Progenitor cell of endocrine pancreas (in vitro differentiated cells): Measurements from ENCODE around the gene KRTAP22-1. TPM values are rescaled to one million over a fixed set of nuclear protein-coding genes. Genes with fewer than 3 reads are reported as not detected.

ENCODE experiments used
- DNase-seq: peaks from one replicate; pipeline ENCODE4 v3.0.0; 2021; ENCODE audit warnings: low spot score; ENCODE audit not compliant: unreplicated experiment
- H3K27ac Mint-ChIP-seq: 2 replicates; pipeline ENCODE4 v1.8.0; 2021; ENCODE audit warnings: mild to moderate bottlenecking, moderate library complexity, mixed read lengths
- H3K27me3 Mint-ChIP-seq: 2 replicates; pipeline ENCODE4 v1.8.0; 2021; ENCODE audit warnings: mixed read lengths
- H3K36me3 Mint-ChIP-seq: 2 replicates; pipeline ENCODE4 v1.8.0; 2022; ENCODE audit warnings: mixed read lengths; ENCODE audit not compliant: insufficient read depth
- H3K4me1 Mint-ChIP-seq: 2 replicates; pipeline ENCODE4 v1.8.0; 2021; ENCODE audit warnings: low read depth, mixed read lengths
- H3K4me3 Mint-ChIP-seq: 2 replicates; pipeline ENCODE4 v1.8.0; 2021; ENCODE audit warnings: low read depth, mild to moderate bottlenecking, moderate library complexity, mixed read lengths
- H3K9me3 Mint-ChIP-seq: 2 replicates; pipeline ENCODE4 v1.8.0; 2021; ENCODE audit warnings: low read depth, mixed read lengths
- long read RNA-seq: library from polyadenylated mRNA; unstranded; transcript quantifications from one replicate; pipeline ENCODE4 v2.0.0, GENCODE V29; 2020
- total RNA-seq: library from RNA; stranded (reverse); gene quantifications from 2 replicates; pipeline ENCODE4 v1.2.1, GENCODE V29; 2021
- TF ChIP-seq, protein P1 (sequence below): fragments of 200-600 bp; sonication (generic); IDR thresholded peaks from one replicate; pipeline ENCODE4 v1.5.0; 2021; ENCODE audit warnings: antibody characterized with exemption, mild to moderate bottlenecking; ENCODE audit not compliant: unreplicated experiment

Gene KRTAP22-1
- not detected in 2 replicates for total RNA-seq
- long read RNA-seq: 0 reads

DNA sequence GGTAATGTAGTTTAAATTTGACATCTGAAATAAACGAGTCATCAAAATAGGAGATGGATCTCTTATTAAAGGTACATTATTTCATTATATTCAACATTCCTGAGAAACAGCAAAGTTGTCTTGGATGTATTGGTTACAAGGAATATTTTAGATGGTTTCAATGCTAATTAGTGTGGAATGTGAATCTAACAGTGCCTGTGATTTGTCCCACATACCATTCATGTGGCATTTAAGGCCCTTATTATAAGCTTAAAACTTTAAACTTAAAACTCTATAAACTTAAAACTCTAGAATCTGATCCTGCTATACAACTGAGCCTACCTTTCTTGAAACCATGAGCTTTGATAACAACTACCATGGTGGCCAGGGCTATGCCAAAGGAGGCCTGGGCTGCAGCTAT, at the start of gene KRTAP22-1:
KRTAP22-1 (plus strand) TSS at position 301 of the 400 bp plus-strand sequence.
- Mint-ChIP-seq H3K9me3 (peaks cover 22% of the 10 kb centered on the region), H3K4me3 (no peak within 1 kb of the TSS), H3K27me3 (no peaks in the 10 kb centered on the region), H3K36me3 (peaks cover 2% of the 10 kb centered on the region), H3K27ac (no peak within 1 kb of the TSS), H3K4me1 (no peaks in the 10 kb centered on the region)
- TF ChIP-seq, protein P1, sequence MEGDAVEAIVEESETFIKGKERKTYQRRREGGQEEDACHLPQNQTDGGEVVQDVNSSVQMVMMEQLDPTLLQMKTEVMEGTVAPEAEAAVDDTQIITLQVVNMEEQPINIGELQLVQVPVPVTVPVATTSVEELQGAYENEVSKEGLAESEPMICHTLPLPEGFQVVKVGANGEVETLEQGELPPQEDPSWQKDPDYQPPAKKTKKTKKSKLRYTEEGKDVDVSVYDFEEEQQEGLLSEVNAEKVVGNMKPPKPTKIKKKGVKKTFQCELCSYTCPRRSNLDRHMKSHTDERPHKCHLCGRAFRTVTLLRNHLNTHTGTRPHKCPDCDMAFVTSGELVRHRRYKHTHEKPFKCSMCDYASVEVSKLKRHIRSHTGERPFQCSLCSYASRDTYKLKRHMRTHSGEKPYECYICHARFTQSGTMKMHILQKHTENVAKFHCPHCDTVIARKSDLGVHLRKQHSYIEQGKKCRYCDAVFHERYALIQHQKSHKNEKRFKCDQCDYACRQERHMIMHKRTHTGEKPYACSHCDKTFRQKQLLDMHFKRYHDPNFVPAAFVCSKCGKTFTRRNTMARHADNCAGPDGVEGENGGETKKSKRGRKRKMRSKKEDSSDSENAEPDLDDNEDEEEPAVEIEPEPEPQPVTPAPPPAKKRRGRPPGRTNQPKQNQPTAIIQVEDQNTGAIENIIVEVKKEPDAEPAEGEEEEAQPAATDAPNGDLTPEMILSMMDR: no peak
- DNase-seq: no peak

DNA sequence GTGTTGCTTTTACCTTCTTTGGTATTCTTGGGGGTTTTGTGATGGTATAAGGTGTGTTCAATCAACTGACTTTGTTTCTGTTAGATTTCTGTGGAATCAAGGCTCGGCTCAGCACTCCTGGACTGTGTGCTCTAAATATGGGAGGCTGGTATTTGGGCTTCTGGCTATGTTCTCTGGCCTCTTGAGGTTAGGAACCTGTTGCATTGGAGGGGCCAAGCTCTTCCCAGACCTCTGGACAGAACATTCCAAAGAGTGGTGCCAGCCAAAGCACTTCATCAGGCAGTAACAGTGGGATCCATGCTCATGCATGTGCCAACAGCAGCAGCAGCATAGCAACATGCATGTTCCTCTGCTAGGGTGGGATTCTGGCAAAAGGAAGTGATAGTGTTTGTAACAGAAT, 48.1 kb upstream of the KRTAP22-1 start:
- Mint-ChIP-seq H3K9me3 (peaks cover 34% of the 10 kb centered on the region), H3K36me3 (no peaks in the 10 kb centered on the region), H3K27ac (no peak overlapping the region), H3K27me3 (no peaks in the 10 kb centered on the region), H3K4me3 (no peak overlapping the region), H3K4me1 (no peaks in the 10 kb centered on the region)
- DNase-seq: no peak
- TF ChIP-seq, protein P1: no peak

DNA sequence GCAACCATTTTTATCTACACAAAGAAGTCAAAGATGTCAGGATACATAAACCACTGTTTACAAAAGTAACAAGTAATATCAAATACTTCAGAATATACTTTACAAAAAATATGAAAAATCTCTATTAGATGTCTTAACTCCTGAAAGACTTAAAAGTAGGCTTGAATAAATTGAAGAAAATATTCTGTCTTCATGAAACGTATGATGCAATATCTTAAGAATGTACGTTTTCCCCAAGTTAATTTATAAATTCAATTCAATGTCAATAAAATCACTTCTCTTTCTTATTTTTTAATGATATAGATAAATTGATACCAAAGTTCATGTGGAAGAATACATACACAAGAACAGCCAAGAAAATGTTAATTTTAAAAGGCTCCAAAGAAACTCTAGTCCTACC, 45.8 kb upstream of the KRTAP22-1 start:
- H3K4me3 Mint-ChIP-seq: no peak overlapping the region
- H3K36me3 Mint-ChIP-seq: no peaks in the 10 kb centered on the region
- H3K27ac Mint-ChIP-seq: no peak overlapping the region
- no peak for DNase-seq
- TF ChIP-seq, protein P1: no peak
- H3K4me1 Mint-ChIP-seq: no peaks in the 10 kb centered on the region
- H3K27me3 Mint-ChIP-seq: no peaks in the 10 kb centered on the region
- peaks cover 24% of the 10 kb centered on the region for H3K9me3 Mint-ChIP-seq

DNA sequence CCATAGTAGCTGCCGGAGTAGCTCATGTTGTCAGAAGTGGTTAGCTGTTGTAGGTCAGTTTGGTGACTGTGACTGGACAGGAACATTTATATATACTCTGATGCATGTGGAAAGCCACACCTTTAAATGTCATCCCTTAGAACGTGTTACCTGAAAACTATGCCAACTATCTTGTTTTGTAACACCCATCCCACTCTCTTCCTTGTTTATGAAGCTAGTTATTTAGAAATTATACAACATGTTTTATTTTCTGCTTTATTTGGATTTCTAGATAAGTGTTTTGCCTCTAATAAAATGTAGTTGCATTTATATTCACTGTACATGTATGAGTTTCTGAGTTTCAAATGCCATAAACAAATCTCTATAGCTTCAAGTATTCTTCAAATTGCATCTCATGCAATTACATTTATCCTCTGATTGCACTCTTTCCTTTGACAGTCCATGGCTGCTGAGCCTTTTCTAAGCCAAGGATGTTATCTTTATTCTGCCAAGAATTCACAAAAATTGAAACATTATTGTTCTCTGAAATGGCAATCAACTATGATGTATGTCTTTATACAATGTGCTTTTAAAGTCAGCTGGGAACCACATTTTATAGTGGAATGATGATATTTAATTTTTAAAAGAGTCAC, 39.5 kb upstream of the KRTAP22-1 start, which contains the start of gene KRTAP19-7:
KRTAP19-7 (minus strand) TSS at position 51 of the 632 bp plus-strand sequence; CDS start at position 26, 25 bp downstream.
- H3K27ac Mint-ChIP-seq: no peak within 1 kb of the TSS
- DNase-seq: no peak
- no peaks in the 10 kb centered on the region for H3K36me3 Mint-ChIP-seq
- no peaks in the 10 kb centered on the region for H3K4me1 Mint-ChIP-seq
- no peaks in the 10 kb centered on the region for H3K27me3 Mint-ChIP-seq
- H3K4me3 Mint-ChIP-seq: no peak within 1 kb of the TSS
- H3K9me3 Mint-ChIP-seq: peaks cover 12% of the 10 kb centered on the region
- TF ChIP-seq, protein P1: no peak

DNA sequence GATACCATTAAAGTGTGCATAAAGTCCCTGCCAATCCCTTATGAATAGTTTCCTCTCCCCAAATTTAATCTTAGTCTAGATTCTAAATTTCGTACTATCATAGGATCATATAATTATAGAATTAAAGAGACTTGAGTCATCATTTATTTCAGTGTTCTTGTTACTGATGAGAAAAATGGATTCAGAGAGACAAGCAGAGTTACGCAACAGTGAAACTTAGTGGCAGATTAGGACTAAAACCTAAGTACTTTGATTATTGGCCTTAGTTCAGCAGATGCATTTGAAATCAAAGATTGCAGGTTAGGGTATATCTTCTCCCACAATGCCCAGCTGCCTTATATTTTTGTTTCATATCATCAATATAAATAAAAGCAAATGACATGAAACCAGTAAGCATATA, 38.9 kb upstream of the KRTAP22-1 start:
- H3K27me3 Mint-ChIP-seq: no peaks in the 10 kb centered on the region
- H3K4me3 Mint-ChIP-seq: no peak overlapping the region
- H3K27ac Mint-ChIP-seq: no peak overlapping the region
- DNase-seq: no peak
- TF ChIP-seq, protein P1: no peak
- no peaks in the 10 kb centered on the region for H3K36me3 Mint-ChIP-seq
- no peaks in the 10 kb centered on the region for H3K4me1 Mint-ChIP-seq
- peaks cover 12% of the 10 kb centered on the region for H3K9me3 Mint-ChIP-seq
